ENCODE data around the gene NAT8.
A peak's percentile ranks its signal among the peaks of the same experiment; 100 is the strongest.
"Not testable (repeated sequence)": the region's sequence is repeated elsewhere in the genome, so short reads cannot be mapped to it uniquely, and the experiment has no call there.

NAT8 gene

GRCh38 chr2:73630662-73631266 lies 11.5 kb downstream of the NAT8 start:
- H3K9me3 ChIP-seq; H3K27ac ChIP-seq; H3K4me3 ChIP-seq; H3K36me3 ChIP-seq; H3K27me3 ChIP-seq; DNase-seq; intact Hi-C loops (cut with DNase I; ENCODE audit: low total_unique reads); H3K4me1 ChIP-seq: not testable (repeated sequence)
- TF ChIP-seq CTCF (IDR thresholded peaks at IDR 0.05), result peak in 1 of 2 experiments; percentile 21

GRCh38 chr2:73628493-73628892 lies 13.7 kb downstream of the NAT8 start:
- H3K4me1 ChIP-seq; intact Hi-C loops (cut with DNase I; ENCODE audit: low total_unique reads); H3K4me3 ChIP-seq; H3K36me3 ChIP-seq; DNase-seq; H3K27me3 ChIP-seq; H3K9me3 ChIP-seq; H3K27ac ChIP-seq: not testable (repeated sequence)

- not testable (repeated sequence) for H3K9me3 ChIP-seq, H3K4me1 ChIP-seq
These were observed 16.0 kb downstream of the NAT8 start for GRCh38 chr2:73626237-73626636.

GRCh38 chr2:73624625-73625024 lies 17.6 kb downstream of the NAT8 start:
- H3K27ac ChIP-seq; H3K36me3 ChIP-seq; H3K4me3 ChIP-seq; intact Hi-C loops (cut with DNase I; ENCODE audit: low total_unique reads); H3K4me1 ChIP-seq; H3K27me3 ChIP-seq; DNase-seq; H3K9me3 ChIP-seq: not testable (repeated sequence)

More at GRCh38 chr2:73626237-73626636, 16.0 kb downstream of the NAT8 start:
- intact Hi-C loops (cut with DNase I; ENCODE audit: low total_unique reads); H3K27ac ChIP-seq; DNase-seq; H3K36me3 ChIP-seq; H3K27me3 ChIP-seq; H3K4me3 ChIP-seq: not testable (repeated sequence)

- intact Hi-C loops (cut with DNase I; ENCODE audit: low total_unique reads); DNase-seq; H3K9me3 ChIP-seq; H3K27ac ChIP-seq; H3K36me3 ChIP-seq; H3K4me1 ChIP-seq; H3K4me3 ChIP-seq; H3K27me3 ChIP-seq: not testable (repeated sequence)
These were observed 18.2 kb downstream of the NAT8 start for GRCh38 chr2:73624036-73624435.

- H3K27ac ChIP-seq; H3K4me3 ChIP-seq; H3K27me3 ChIP-seq; DNase-seq; H3K4me1 ChIP-seq; intact Hi-C loops (cut with DNase I; ENCODE audit: low total_unique reads); H3K36me3 ChIP-seq; H3K9me3 ChIP-seq: not testable (repeated sequence)
These were observed 22.3 kb downstream of the NAT8 start for GRCh38 chr2:73619925-73620324.

GRCh38 chr2:73614997-73615396 lies 27.2 kb downstream of the NAT8 start:
- no peak for TF ChIP-seq CTCF (IDR thresholded peaks at IDR 0.05)

GRCh38 chr2:73614105-73614504 lies 28.1 kb downstream of the NAT8 start:
- H3K27me3 ChIP-seq, result no peaks in the 10 kb centered on the region
- H3K4me1 ChIP-seq, result no peaks in the 10 kb centered on the region
- no peak overlapping the region for H3K27ac ChIP-seq
- peaks cover 0 to 35% (median 14%) of the 10 kb centered on the region in 3 donors for H3K36me3 ChIP-seq
- no peak overlapping the region for H3K4me3 ChIP-seq
- intact Hi-C loops (cut with DNase I; ENCODE audit: low total_unique reads), result no loop called here
- H3K9me3 ChIP-seq, result no peaks in the 10 kb centered on the region
- TF ChIP-seq CTCF (IDR thresholded peaks at IDR 0.05), result no peak
- DNase-seq, result no peak

More at GRCh38 chr2:73614997-73615396, 27.2 kb downstream of the NAT8 start:
- no peaks in the 10 kb centered on the region for H3K9me3 ChIP-seq
- peaks cover 0 to 29% (median 14%) of the 10 kb centered on the region in 3 donors for H3K36me3 ChIP-seq
- H3K4me3 ChIP-seq, result no peak overlapping the region
- no peaks in the 10 kb centered on the region for H3K27me3 ChIP-seq
- intact Hi-C loops (cut with DNase I; ENCODE audit: low total_unique reads), result no loop called here
- no peaks in the 10 kb centered on the region for H3K4me1 ChIP-seq
- DNase-seq, result no peak
- H3K27ac ChIP-seq, result no peak overlapping the region

Measured in tibial artery (tissue), 4 donors.